Type B pancreatic cell (in vitro differentiated cells): Measurements from ENCODE around the gene NCAM1. TPM values are rescaled to one million over a fixed set of nuclear protein-coding genes. Genes with fewer than 3 reads are reported as not detected.

Experiments
- DNase-seq: peaks from one replicate; pipeline ENCODE4 v3.0.0; 2021; ENCODE audit warnings: mixed read lengths; ENCODE audit not compliant: unreplicated experiment; ENCODE audit errors: extremely low spot score
- H3K27ac Mint-ChIP-seq: 2 replicates; pipeline ENCODE4 v1.8.0; 2021; ENCODE audit warnings: mild to moderate bottlenecking, mixed read lengths
- H3K27me3 Mint-ChIP-seq: 2 replicates; pipeline ENCODE4 v1.8.0; 2021; ENCODE audit warnings: mixed read lengths
- H3K36me3 Mint-ChIP-seq: 2 replicates; pipeline ENCODE4 v1.8.0; 2021; ENCODE audit warnings: mixed read lengths
- H3K4me1 Mint-ChIP-seq: one replicate; pipeline ENCODE4 v1.8.0; 2021; ENCODE audit warnings: mixed read lengths; ENCODE audit not compliant: unreplicated experiment
- H3K4me3 Mint-ChIP-seq: 2 replicates; pipeline ENCODE4 v1.8.0; 2021; ENCODE audit warnings: mild to moderate bottlenecking, mixed read lengths
- H3K9me3 Mint-ChIP-seq: 2 replicates; pipeline ENCODE4 v1.8.0; 2021; ENCODE audit warnings: mixed read lengths
- total RNA-seq: library from RNA; stranded (reverse); gene quantifications from 2 replicates; pipeline ENCODE4 v1.2.1, GENCODE V29; 2021; ENCODE audit warnings: low replicate concordance
- TF ChIP-seq, protein P1 (sequence below): fragments of 200-600 bp; sonication (generic); conservative IDR thresholded peaks from 2 replicates; pipeline ENCODE4 v1.5.0; 2021; ENCODE audit warnings: antibody characterized with exemption, mild to moderate bottlenecking

The NCAM1 gene
- total RNA-seq, 1 donor from 2014 or later = 106 TPM

DNA sequence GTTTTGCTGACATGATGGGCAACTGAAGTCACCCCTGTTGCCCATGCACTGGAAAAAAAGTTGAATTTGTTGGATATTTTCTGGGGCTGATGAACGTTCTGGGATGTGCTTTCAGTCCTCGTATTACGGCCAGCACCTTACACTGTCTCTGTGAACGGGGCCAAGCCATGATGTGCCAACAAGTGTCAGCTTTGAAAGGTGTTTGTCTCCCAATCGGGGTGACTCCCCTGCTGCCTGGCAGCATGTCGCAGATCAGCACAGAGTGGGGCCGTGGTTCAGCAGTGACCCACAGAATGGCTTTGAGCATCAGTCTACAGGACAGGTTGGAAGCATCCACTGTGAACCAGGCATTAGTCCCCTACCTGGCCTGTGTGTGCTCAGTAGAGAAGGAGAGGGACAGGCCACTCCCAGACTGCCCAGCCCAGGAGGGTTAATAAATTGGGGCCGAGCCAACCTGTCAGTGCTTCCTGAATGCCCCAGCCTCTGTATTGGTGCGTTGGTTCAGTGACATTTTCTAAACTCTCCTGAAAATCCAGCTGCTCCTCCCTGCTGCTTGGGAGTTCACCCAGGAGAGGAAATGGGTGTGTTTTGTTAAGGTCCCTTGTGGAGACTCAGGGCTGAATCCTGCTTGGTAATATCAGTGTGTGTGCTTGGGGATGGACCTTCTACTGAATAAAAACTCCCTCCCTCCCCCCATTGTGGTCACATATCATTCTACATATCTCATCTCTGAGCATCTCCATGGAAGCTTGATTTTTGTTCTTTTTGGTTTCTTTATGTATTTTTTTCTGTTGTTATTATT, 302.4 kb downstream of the NCAM1 start:
- H3K36me3 Mint-ChIP-seq = peaks cover 19% of the 10 kb centered on the region
- H3K4me1 Mint-ChIP-seq = no peaks in the 10 kb centered on the region
- H3K27me3 Mint-ChIP-seq = no peaks in the 10 kb centered on the region
- DNase-seq = no peak
- no peak overlapping the region for H3K27ac Mint-ChIP-seq
- H3K9me3 Mint-ChIP-seq = no peaks in the 10 kb centered on the region
- TF ChIP-seq, protein P1, sequence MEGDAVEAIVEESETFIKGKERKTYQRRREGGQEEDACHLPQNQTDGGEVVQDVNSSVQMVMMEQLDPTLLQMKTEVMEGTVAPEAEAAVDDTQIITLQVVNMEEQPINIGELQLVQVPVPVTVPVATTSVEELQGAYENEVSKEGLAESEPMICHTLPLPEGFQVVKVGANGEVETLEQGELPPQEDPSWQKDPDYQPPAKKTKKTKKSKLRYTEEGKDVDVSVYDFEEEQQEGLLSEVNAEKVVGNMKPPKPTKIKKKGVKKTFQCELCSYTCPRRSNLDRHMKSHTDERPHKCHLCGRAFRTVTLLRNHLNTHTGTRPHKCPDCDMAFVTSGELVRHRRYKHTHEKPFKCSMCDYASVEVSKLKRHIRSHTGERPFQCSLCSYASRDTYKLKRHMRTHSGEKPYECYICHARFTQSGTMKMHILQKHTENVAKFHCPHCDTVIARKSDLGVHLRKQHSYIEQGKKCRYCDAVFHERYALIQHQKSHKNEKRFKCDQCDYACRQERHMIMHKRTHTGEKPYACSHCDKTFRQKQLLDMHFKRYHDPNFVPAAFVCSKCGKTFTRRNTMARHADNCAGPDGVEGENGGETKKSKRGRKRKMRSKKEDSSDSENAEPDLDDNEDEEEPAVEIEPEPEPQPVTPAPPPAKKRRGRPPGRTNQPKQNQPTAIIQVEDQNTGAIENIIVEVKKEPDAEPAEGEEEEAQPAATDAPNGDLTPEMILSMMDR = no peak
- no peak overlapping the region for H3K4me3 Mint-ChIP-seq

DNA sequence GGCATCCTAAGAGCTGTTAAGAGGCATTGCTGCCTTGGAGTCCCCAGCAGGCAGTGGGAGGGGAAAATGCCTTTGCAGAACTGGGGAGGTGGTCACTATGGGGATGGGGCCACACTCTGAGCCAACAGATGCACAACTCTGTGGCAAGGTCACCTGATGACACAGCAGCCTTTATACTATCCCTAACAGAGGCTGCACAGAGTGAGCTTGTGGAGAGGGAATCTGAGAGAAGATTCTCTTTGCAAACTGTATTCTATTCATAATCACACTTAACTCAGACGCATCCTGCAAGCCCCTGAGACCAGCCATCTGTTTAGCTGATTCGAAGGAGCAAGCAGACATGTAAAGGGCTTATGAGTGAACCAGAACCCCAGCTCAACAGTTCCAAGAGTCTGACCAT, 304.1 kb downstream of the NCAM1 start:
- Mint-ChIP-seq H3K4me1 (no peaks in the 10 kb centered on the region), H3K36me3 (peaks cover 17% of the 10 kb centered on the region), H3K27me3 (no peaks in the 10 kb centered on the region), H3K27ac (no peak overlapping the region), H3K9me3 (no peaks in the 10 kb centered on the region), H3K4me3 (no peak overlapping the region)
- TF ChIP-seq, protein P1 = no peak
- no peak for DNase-seq

GRCh38 chr11:113267493-113267892, 306.3 kb downstream of the NCAM1 start:
- no peak overlapping the region for H3K27ac Mint-ChIP-seq

DNA sequence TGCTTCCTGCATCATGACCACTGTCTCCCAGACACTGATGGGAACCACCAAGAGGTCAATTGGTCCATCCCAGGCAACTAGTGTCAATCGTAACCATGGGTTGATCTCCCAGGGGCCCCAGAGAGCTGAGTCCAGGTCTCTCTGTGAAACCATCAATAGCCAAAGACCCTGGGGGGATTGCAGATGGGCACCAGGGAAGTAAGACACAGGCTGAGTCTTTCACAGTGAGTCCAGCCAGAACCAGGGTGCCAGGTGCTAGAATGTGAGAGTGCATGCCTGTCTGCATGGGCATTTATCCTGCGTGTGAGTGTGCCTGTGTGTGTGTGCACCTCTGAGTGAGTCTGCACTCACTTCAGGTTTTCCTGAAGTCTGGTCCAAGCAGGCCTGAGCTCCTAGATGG, 307.9 kb downstream of the NCAM1 start:
- H3K9me3 Mint-ChIP-seq = no peaks in the 10 kb centered on the region
- no peak overlapping the region for H3K4me3 Mint-ChIP-seq
- DNase-seq = no peak
- TF ChIP-seq, protein P1 = no peak
- no peak overlapping the region for H3K27ac Mint-ChIP-seq
- no peaks in the 10 kb centered on the region for H3K27me3 Mint-ChIP-seq
- peaks cover 3% of the 10 kb centered on the region for H3K4me1 Mint-ChIP-seq
- H3K36me3 Mint-ChIP-seq = peaks cover 16% of the 10 kb centered on the region

More at GRCh38 chr11:113267493-113267892, 306.3 kb downstream of the NCAM1 start:
- Mint-ChIP-seq H3K9me3 (no peaks in the 10 kb centered on the region), H3K36me3 (peaks cover 15% of the 10 kb centered on the region), H3K4me1 (no peaks in the 10 kb centered on the region), H3K4me3 (no peak overlapping the region), H3K27me3 (no peaks in the 10 kb centered on the region)
- no peak for DNase-seq
- TF ChIP-seq, protein P1 = no peak

DNA sequence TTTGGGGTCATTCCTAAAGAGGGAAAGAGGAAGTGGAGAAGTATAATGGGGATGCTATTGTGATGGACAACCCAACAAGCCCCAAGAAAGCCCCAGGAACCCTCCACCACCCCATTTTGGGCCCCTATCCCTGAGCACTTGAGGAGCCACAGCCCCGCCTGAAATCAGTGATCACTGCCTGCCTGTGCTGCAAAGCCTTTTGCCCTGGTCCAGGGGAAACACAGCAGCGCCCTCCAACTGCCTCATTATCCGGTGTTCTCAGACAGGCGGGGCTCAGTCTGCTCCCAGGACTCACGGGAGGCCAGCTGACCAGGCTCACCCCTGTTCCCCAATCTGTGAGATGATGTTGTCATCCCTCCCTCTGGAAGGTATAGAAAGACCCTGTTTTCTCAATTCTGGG, 308.4 kb downstream of the NCAM1 start:
- Mint-ChIP-seq H3K4me1 (peaks cover 3% of the 10 kb centered on the region), H3K36me3 (peaks cover 16% of the 10 kb centered on the region), H3K4me3 (no peak overlapping the region), H3K27me3 (no peaks in the 10 kb centered on the region), H3K27ac (no peak overlapping the region), H3K9me3 (no peaks in the 10 kb centered on the region)
- DNase-seq = no peak
- TF ChIP-seq, protein P1 = no peak
